ENCODE results near the gene SMIM28.

Gene SMIM28

DNA sequence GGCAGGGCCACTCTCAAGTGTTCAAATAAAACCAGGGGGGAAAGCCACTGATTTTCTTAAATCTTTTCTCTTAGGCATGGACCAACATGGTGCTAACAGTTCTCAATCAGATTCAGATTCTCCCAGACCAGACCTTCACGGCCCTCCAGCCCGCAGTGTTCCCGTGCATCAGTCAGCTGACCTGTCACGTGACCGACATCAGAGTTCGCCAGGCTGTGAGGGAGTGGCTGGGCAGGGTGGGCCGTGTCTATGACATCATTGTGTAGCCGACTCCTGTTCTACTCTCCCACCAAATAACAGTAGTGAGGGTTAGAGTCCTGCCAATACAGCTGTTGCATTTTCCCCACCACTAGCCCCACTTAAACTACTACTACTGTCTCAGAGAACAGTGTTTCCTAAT is 41.5 kb upstream of the SMIM28 start:
- CTCF ChIA-PET = no interaction called here
- H3K9me3 ChIP-seq (ENCODE audit: control insufficient read depth, insufficient read depth, low read depth, low read length) = no peaks in the 10 kb centered on the region
- no peak overlapping the region for H3K4me3 ChIP-seq (ENCODE audit: low read depth, low read length)
- H3K36me3 ChIP-seq (ENCODE audit: control insufficient read depth in 2 of 2, insufficient read depth in 1 of 2, low read length in 2 of 2) = peaks cover 0 to 33% of the 10 kb centered on the region in 2 experiments; a peak in 1 of 3 replicates
- TF ChIP-seq, protein P1, sequence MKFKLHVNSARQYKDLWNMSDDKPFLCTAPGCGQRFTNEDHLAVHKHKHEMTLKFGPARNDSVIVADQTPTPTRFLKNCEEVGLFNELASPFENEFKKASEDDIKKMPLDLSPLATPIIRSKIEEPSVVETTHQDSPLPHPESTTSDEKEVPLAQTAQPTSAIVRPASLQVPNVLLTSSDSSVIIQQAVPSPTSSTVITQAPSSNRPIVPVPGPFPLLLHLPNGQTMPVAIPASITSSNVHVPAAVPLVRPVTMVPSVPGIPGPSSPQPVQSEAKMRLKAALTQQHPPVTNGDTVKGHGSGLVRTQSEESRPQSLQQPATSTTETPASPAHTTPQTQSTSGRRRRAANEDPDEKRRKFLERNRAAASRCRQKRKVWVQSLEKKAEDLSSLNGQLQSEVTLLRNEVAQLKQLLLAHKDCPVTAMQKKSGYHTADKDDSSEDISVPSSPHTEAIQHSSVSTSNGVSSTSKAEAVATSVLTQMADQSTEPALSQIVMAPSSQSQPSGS (tag by site-specific recombination; IDR thresholded peaks at IDR 0.05; ENCODE audit: low read depth) = peak; percentile 19; the same call in 1 of the 2 replicates
- TF ChIP-seq, protein P2, sequence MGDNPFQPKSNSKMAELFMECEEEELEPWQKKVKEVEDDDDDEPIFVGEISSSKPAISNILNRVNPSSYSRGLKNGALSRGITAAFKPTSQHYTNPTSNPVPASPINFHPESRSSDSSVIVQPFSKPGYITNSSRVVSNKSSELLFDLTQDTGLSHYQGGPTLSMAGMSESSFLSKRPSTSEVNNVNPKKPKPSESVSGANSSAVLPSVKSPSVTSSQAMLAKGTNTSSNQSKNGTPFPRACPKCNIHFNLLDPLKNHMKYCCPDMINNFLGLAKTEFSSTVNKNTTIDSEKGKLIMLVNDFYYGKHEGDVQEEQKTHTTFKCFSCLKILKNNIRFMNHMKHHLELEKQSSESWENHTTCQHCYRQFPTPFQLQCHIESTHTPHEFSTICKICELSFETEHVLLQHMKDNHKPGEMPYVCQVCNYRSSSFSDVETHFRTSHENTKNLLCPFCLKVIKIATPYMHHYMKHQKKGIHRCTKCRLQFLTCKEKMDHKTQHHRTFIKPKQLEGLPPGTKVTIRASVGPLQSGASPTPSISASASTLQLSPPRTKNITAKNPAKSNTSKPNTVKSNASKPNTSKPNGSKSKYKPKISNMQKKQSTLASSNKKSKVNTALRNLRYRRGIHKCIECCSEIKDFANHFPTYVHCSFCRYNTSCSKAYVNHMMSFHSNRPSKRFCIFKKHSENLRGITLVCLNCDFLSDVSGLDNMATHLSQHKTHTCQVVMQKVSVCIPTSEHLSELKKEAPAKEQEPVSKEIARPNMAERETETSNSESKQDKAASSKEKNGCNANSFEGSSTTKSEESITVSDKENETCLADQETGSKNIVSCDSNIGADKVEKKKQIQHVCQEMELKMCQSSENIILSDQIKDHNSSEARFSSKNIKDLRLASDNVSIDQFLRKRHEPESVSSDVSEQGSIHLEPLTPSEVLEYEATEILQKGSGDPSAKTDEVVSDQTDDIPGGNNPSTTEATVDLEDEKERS (tag by site-specific recombination; IDR thresholded peaks at IDR 0.05) = no peak
- no peak overlapping the region for H3K27ac ChIP-seq (ENCODE audit: extremely low read depth, low read depth, low read length)
- no peaks in the 10 kb centered on the region for H3K4me1 ChIP-seq (ENCODE audit: control insufficient read depth, insufficient read depth, low read length)
- POLR2A ChIA-PET = no interaction called here

DNA sequence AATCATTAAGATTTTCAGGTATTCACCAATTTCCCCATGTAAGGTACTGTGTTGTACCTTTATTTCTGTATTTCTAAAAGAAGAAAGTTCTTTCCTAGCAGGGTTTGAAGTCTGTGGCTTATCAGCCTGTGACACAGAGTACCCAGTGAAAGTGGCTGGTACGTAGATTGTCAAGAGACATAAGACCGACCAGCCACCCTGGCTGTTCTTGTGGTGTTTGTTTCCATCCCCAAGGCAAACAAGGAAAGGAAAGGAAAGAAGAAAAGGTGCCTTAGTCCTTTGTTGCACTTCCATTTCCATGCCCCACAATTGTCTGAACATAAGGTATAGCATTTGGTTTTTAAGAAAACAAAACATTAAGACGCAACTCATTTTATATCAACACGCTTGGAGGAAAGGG is 40.6 kb upstream of the SMIM28 start:
- H3K4me3 ChIP-seq (ENCODE audit: low read depth, low read length) = no peak overlapping the region
- H3K9me3 ChIP-seq (ENCODE audit: control insufficient read depth, insufficient read depth, low read depth, low read length) = no peaks in the 10 kb centered on the region
- H3K27ac ChIP-seq (ENCODE audit: extremely low read depth, low read depth, low read length) = no peak overlapping the region
- CTCF ChIA-PET = interaction anchor here (1.6 kb wide), 1 partner anchor 49 kb away, joined by 3 read pairs; no protein-coding TSS in a partner anchor
- H3K36me3 ChIP-seq (ENCODE audit: control insufficient read depth in 2 of 2, insufficient read depth in 1 of 2, low read length in 2 of 2) = peaks cover 0 to 33% of the 10 kb centered on the region in 2 experiments; a peak in 1 of 3 replicates
- TF ChIP-seq ZNF350 (tag by site-specific recombination; IDR thresholded peaks at IDR 0.05) (no peak), ZNF292 (tag by site-specific recombination; IDR thresholded peaks at IDR 0.05; ENCODE audit: borderline replicate concordance, low read depth) (no peak), ZXDB (tag by site-specific recombination; IDR thresholded peaks at IDR 0.05) (no peak), RBAK (tag by site-specific recombination; IDR thresholded peaks at IDR 0.05) (no peak)
- H3K4me1 ChIP-seq (ENCODE audit: control insufficient read depth, insufficient read depth, low read length) = no peaks in the 10 kb centered on the region
- POLR2A ChIA-PET = no interaction called here

DNA sequence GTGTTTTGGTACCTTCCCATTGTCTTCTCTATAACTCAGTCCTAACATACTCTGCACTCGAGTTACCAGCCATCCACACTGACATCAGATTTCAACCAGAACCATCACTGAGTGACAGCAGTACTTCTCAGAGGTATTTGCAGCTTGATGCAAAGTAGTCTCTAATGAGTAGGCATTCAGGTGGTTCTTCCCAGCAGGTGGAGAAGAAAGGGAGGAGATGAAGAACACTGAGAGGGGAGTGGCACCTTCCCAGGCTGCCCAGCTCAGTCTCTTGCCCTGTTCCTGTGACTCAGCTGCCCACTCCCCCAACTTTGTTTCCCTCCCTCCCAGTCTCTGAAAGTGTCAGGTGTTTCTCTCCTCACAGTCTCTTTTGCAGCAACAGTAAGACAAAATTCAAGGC is 38.7 kb upstream of the SMIM28 start:
- H3K4me1 ChIP-seq (ENCODE audit: control insufficient read depth, insufficient read depth, low read length) = no peaks in the 10 kb centered on the region
- ChIA-PET POLR2A (no interaction called here), CTCF (interaction anchor here (0.6 kb wide), 1 partner anchor 13 kb away, joined by 3 read pairs; no protein-coding TSS in a partner anchor)
- no peak overlapping the region for H3K4me3 ChIP-seq (ENCODE audit: low read depth, low read length)
- H3K27ac ChIP-seq (ENCODE audit: extremely low read depth, low read depth, low read length) = no peak overlapping the region
- no peak for TF ChIP-seq HOXC10 (CRISPR knock-in tag; IDR thresholded peaks at IDR 0.05)
- no peak for TF ChIP-seq ZNF76 (tag by site-specific recombination; IDR thresholded peaks at IDR 0.05; ENCODE audit: borderline replicate concordance, low read depth)
- TF ChIP-seq ZNF140 (tag by site-specific recombination; IDR thresholded peaks at IDR 0.05) = no peak
- TF ChIP-seq ZNF571 (tag by site-specific recombination; IDR thresholded peaks at IDR 0.05) = no peak
- TF ChIP-seq ZNF239 (tag by site-specific recombination; IDR thresholded peaks at IDR 0.05) = no peak
- TF ChIP-seq, protein P3, sequence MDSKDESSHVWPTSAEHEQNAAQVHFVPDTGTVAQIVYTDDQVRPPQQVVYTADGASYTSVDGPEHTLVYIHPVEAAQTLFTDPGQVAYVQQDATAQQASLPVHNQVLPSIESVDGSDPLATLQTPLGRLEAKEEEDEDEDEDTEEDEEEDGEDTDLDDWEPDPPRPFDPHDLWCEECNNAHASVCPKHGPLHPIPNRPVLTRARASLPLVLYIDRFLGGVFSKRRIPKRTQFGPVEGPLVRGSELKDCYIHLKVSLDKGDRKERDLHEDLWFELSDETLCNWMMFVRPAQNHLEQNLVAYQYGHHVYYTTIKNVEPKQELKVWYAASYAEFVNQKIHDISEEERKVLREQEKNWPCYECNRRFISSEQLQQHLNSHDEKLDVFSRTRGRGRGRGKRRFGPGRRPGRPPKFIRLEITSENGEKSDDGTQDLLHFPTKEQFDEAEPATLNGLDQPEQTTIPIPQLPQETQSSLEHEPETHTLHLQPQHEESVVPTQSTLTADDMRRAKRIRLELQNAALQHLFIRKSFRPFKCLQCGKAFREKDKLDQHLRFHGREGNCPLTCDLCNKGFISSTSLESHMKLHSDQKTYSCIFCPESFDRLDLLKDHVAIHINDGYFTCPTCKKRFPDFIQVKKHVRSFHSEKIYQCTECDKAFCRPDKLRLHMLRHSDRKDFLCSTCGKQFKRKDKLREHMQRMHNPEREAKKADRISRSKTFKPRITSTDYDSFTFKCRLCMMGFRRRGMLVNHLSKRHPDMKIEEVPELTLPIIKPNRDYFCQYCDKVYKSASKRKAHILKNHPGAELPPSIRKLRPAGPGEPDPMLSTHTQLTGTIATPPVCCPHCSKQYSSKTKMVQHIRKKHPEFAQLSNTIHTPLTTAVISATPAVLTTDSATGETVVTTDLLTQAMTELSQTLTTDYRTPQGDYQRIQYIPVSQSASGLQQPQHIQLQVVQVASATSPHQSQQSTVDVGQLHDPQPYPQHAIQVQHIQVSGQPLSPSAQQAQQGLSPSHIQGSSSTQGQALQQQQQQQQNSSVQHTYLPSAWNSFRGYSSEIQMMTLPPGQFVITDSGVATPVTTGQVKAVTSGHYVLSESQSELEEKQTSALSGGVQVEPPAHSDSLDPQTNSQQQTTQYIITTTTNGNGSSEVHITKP (tag by site-specific recombination; IDR thresholded peaks at IDR 0.05) = no peak
- no peak for TF ChIP-seq ZNF660 (tag by site-specific recombination; IDR thresholded peaks at IDR 0.05)
- no peak for TF ChIP-seq SP3 (tag by site-specific recombination; IDR thresholded peaks at IDR 0.05)
- peaks cover 0 to 33% of the 10 kb centered on the region in 2 experiments; a peak in 1 of 3 replicates for H3K36me3 ChIP-seq (ENCODE audit: control insufficient read depth in 2 of 2, insufficient read depth in 1 of 2, low read length in 2 of 2)
- no peaks in the 10 kb centered on the region for H3K9me3 ChIP-seq (ENCODE audit: control insufficient read depth, insufficient read depth, low read depth, low read length)

All from HEK293 (cell line).